Dedifferentiated amniotic fluid mesenchymal stem cell (primary cell): ENCODE measurements around the gene OXT.
"Not testable (repeated sequence)": the region's sequence is repeated elsewhere in the genome, so short reads cannot be mapped to it uniquely, and the experiment has no call there.

ENCODE experiments used
- DNase-seq: peaks from one replicate; pipeline ENCODE4 v3.0.0-alpha.2; 2016; ENCODE audit errors: extremely low spot score

OXT gene

DNA sequence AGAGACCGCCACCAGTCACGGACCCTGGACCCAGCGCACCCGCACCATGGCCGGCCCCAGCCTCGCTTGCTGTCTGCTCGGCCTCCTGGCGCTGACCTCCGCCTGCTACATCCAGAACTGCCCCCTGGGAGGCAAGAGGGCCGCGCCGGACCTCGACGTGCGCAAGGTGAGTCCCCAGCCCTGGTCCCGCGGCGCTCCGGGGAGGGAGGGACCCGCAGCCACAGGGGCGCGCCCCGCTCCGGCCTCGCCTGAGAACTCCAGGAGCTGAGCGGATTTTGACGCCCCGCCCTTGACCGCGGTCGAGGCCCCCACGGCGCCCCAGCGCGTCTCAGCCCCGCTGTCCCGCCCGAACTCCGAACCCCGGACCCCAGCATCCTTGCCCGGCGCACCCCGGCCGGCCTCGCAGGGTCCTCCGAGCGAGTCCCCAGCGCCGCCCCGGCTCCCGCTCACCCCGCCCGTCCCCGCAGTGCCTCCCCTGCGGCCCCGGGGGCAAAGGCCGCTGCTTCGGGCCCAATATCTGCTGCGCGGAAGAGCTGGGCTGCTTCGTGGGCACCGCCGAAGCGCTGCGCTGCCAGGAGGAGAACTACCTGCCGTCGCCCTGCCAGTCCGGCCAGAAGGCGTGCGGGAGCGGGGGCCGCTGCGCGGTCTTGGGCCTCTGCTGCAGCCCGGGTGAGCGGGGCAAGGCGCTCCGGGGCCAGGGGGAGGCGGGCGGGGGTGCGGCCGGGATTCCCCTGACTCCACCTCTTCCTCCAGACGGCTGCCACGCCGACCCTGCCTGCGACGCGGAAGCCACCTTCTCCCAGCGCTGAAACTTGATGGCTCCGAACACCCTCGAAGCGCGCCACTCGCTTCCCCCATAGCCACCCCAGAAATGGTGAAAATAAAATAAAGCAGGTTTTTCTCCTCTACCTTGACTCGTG, at the start of gene OXT:
TSS of gene OXT (plus strand) at position 11 of the 920 bp plus-strand sequence. CDS start at position 47, 36 bp downstream.
- no peak for DNase-seq

GRCh38 chr20:3021777-3022176, 49.6 kb upstream of the OXT start:
- DNase-seq: no peak

- not testable (repeated sequence) for DNase-seq
Observed at GRCh38 chr20:3022559-3023490, 48.6 kb upstream of the OXT start.

- no peak for DNase-seq
Observed at GRCh38 chr20:3027987-3028386, 43.4 kb upstream of the OXT start.

GRCh38 chr20:3031524-3032147, 39.8 kb upstream of the OXT start:
- no peak for DNase-seq

GRCh38 chr20:3032624-3033023, 38.8 kb upstream of the OXT start:
- DNase-seq: no peak

DNA sequence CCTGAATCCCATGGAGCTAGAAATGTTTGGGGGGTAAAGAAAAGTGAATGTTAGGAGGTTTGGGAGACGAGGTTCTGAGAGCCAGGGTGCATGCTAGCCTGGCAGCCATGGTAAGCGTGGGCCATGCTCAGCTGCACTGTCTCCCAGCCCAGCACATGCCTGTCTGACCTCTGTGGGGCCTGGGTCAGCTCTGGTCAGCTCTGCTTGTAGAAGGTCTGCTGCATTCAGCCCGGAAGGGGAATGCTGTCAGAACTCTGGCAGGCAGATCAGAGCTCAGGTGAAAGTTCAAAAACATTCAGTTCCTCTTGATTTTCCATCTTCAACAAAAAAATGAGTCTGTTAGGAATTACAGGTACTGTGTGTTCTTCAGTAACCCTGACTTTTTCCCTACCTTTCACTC, 33.8 kb upstream of the OXT start:
- DNase-seq: no peak

DNA sequence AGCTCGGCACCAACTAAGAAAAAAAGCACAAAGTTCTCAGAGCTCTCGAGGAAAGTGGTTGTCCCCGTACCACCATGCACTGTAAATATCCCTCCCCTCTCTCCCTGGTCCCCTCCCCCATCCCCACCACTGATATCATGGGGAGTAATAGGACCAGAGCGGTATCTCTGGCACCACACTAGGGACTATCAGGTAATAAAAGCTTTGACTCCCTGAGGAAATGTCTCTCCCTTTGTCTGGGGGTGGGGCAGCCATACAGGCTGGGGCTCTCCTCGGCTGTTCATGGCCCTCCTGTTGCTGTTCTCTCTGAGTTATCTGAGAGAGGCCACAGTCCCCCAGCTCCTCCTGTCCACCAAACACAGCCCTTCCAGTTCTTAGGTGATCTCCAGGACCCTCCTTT, 33.0 kb upstream of the OXT start:
- DNase-seq: no peak

DNA sequence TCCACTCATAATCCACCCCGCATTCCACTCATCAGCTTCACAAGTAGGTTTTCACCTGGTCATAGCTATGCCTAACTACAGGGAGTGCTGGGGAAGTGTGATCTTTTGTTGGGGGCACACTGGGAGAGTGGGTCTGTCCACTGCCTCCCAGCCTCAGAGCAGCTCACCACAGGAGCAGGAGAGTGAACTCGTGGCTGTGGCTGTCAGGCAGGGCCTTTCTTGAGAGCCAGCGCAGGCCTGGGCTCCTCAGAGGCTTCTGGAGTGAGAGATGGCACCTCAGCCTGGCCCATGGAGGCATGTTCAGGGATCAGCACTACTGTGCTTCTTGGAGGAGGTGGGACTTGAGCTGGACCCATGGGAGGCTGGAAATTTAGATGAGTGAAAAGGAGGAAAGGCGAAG, 32.0 kb upstream of the OXT start:
- no peak for DNase-seq

DNA sequence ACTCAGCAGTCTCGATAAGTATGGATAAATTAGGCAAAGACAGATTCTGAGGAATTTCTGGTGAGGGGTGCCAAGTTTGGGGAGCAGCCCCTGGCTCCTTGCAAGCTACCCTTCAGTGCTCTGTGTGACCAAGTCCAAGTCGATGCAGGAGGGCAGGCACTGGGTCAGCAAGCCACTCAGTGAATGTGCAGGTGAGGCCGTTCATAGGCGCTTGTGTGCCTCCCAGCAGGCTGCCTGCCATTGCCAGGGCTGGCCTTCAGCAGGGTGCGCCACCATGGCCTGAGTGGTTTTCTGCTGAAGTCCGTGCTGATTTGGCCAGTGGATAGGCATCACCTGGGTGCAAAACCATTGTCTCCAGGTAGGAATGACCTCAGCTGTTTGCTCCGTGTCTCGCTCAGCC, 31.3 kb upstream of the OXT start:
- DNase-seq: no peak

DNA sequence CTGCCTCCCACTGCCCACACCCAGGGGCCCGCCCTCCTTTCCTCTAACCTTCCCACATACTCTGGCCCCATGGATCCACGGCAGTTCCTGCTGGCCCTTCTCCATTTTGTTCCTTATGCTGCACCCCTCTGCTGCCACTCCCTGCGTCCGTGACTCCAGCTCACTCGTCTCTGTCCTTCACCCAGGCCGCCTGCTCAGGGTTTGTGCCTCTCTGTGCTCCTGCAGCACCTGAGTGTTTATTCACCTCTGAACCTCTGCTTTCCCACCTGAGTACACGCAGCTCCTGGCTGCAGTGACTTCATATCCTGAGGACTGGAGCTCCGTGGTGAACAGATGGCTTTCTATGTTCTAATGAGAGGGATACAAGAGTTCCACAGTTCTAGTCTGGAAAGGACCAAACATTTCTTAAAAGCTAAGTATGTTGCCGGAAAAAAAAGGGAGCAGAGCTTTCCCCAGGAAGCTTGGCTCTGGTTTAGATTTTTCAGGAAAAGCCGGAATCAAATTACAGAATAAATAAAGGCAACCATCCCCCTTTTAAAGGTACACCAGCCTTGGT, 29.5 kb upstream of the OXT start:
- no peak for DNase-seq

DNA sequence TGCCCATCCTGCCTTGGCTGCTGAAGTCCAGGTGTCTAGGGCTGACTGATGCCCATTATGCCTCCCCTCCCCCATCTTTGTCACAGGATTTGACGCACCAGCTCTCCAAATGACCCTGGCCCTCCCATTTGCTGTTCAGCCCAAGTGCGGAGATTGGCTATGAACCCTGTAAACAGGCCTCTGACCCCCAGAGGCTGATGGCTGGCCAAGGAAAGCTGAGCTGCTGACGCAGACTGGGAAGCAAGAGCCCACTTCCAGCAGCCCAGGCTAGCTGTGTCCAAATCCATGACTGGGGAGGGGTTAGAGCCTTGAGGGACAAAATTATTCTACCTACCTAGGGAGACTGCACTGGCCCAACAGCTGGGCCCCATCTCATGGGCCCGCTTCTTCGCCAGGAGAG, 28.8 kb upstream of the OXT start:
- DNase-seq: no peak

GRCh38 chr20:3043322-3043721, 28.1 kb upstream of the OXT start, which contains the start of gene GNRH2:
TSS of gene GNRH2 (plus strand) at chr20:3043622. CDS start at chr20:3044415, 793 bp downstream.
- no peak for DNase-seq

DNA sequence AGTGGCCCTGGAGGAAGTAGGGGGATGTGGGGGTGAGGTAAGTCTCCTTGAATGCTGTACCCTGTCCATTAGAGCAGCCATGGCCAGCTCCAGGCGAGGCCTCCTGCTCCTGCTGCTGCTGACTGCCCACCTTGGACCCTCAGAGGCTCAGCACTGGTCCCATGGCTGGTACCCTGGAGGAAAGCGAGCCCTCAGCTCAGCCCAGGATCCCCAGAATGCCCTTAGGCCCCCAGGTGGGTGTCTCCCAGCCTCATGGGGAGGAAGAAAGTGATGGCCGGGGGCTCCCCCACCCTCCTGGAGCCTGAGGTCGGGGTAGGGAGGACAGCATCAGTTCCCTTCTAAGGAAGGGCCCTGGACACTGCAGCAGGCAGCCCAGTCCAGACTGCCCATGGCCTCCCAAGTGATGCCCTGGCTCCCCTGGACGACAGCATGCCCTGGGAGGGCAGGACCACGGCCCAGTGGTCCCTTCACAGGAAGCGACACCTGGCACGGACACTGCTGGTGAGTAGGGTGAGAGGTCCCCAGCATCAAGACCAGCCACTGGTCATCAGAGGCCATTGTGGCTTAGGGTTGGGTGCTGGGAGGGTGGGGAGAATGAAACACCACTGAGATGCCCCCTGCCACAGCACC, 27.0 kb upstream of the OXT start:
- no peak for DNase-seq

GRCh38 chr20:3045042-3045815, 26.2 kb upstream of the OXT start:
- DNase-seq: peak; percentile 44

DNA sequence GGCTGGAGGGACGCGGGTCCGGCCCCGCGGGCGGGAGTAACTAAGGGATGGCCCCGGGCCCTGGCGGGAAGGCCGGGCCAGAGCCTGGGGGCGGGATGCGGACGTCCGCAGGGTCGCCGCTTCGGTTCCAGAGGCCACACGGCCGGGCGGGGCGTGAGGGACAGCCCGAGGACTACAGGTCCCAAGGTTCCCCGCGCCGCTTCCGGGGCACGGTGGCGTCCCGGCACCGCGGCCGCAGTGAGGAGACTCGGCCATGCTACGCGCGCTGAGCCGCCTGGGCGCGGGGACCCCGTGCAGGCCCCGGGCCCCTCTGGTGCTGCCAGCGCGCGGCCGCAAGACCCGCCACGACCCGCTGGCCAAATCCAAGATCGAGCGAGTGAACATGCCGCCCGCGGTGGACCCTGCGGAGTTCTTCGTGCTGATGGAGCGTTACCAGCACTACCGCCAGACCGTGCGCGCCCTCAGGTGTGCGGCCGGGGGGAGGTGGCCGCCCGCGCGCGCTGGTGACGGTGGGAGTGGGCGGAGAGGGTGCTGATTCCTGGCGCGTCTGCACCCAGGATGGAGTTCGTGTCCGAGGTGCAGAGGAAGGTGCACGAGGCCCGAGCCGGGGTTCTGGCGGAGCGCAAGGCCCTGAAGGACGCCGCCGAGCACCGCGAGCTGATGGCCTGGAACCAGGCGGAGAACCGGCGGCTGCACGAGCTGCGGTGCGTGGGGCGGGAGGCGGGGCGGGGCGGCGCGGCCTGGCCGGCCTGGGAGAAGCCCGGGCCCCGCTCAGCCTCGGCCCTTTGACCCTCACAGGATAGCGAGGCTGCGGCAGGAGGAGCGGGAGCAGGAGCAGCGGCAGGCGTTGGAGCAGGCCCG, 25.4 kb upstream of the OXT start, which contains the start of gene MRPS26:
TSS of gene MRPS26 (plus strand) at position 237 of the 861 bp plus-strand sequence. CDS start at position 254, 17 bp downstream.
- DNase-seq: peak; percentile 63

- DNase-seq: no peak
Observed at GRCh38 chr20:3046677-3047462, 24.6 kb upstream of the OXT start.
